Right renal pelvis (tissue), 4 donors: ENCODE results near the gene CALY. TPM values are rescaled to one million over a fixed set of nuclear protein-coding genes. Genes with fewer than 3 reads are reported as not detected.

Experiments
- DNase-seq, 4 donors: peaks; one replicate each; pipeline ENCODE4 v3.0.0-alpha.2; 2013; ENCODE audit warnings: low read depth in 4 of 4, low spot score in 3 of 4, missing footprints in 1 of 4
- polyA plus RNA-seq, 4 donors: library from polyadenylated mRNA; unstranded; fragments of 120-200 nt; gene quantifications; one replicate each; pipeline ENCODE4 v1.2.1, GENCODE V29; 2013; ENCODE audit not compliant: insufficient read length in 4 of 4

CALY gene
- polyA plus RNA-seq, 4 donors = 0.19 to 0.38 (median 0.21) TPM; not detected in 1

DNA sequence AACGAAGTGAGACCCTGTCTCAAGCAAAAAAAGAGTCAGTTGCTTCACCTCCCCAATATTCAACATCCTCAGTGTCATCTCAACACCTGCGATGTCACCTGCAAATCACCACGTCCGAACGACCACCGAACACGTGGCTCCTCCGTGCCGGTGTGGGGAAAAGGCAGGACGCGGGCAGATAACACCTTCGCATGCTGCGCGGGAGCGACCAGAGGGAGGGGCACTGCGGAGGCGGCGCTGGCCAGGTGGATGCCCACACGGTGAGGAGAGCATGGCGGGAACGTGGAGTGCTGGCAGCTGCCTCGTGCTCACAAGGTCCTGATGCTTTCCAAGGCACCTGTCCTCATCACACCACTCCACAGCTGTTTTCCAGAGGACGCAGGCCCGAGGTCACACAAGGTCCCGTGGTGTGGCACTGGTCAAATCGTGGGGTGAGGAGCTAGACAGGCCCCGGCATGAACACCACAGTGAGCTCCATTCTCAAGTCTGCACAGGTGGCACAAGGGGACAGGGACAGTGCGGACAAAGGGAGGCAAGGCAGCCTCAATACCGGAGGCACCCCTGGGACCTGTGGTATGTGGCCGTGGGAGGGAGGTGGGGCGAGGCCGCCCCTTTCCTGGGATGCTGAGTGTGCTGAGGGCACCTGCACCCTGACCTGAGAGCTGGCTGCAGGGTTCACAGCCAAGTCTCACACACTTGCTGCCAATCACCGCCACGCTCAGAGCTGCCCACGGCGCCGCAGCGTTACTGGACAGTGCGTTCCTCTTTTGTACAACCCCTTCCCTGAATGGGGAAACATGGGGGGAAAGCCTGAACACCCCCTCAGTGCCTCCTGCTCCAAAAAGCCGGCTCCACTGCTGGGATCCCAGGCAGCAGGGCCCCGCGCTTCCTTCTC is 41.0 kb downstream of the CALY start:
- DNase-seq = no peak

GRCh38 chr10:133294189-133294588 is 42.5 kb downstream of the CALY start:
- DNase-seq = no peak

- no peak for DNase-seq
These were observed 42.9 kb downstream of the CALY start for GRCh38 chr10:133293810-133294119.

GRCh38 chr10:133292919-133293809 is 43.5 kb downstream of the CALY start:
- no peak for DNase-seq

DNA sequence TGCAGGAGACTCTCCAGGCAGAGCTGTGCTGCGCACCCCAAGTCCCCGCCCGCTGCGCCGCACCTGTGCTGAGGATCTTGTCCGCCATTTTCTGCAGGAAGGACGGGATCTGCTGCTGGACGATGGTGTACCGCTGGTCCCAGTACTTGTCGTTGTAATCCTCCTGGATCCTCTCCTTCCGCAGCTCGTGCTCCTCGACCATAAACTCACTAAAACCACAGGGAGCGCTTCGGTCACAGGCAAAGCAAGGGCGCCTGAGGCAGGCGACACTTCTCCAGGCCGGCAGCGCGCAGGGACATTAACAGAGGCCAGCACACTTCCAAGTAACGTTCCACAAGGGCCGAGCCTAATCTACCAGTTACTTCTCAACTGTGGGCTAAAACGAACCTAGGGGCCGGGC is 46.9 kb downstream of the CALY start:
- DNase-seq = no peak

- DNase-seq = no peak
These were observed 48.7 kb downstream of the CALY start for GRCh38 chr10:133287832-133288500.

DNA sequence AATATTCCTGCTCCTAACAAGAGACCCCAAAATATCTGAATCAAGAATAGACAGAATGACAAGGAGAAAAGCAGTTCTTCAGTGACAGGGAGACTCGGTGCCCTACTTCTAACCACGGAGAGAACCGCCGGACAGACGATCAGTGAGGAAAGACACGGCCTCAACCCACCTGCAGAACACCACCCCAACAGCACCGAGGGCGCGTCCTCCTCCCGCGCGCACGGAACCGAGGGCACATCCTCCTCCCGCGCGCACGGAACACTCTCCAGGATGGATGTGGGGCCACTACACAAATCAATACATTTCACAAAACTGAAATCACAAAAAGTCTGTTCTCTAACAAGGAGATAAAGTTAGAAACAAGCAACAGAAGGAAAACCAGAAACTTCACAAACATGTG is 50.3 kb downstream of the CALY start:
- no peak for DNase-seq

DNA sequence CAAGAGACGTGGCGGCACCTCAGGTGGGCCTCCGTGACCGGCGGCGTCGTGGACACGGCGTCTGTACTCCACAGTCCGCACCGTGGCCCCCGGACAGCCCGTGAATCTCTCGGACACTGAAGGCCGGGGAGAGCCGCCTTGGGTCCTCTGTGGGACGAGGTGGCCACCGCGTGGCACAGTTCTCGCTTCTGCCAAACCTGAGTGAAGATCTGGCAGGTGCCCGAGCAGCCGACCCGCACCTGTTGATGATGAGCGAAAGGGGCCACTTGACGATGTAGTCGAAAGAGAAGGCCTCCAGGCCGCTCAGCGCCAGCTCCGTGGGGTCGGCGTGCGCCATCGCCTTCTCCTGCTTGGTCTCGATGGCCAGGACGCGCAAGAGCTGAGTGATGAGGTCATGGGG is 51.5 kb downstream of the CALY start:
- DNase-seq = no peak

- DNase-seq = no peak
These were observed 52.8 kb downstream of the CALY start for GRCh38 chr10:133283931-133284330.

DNA sequence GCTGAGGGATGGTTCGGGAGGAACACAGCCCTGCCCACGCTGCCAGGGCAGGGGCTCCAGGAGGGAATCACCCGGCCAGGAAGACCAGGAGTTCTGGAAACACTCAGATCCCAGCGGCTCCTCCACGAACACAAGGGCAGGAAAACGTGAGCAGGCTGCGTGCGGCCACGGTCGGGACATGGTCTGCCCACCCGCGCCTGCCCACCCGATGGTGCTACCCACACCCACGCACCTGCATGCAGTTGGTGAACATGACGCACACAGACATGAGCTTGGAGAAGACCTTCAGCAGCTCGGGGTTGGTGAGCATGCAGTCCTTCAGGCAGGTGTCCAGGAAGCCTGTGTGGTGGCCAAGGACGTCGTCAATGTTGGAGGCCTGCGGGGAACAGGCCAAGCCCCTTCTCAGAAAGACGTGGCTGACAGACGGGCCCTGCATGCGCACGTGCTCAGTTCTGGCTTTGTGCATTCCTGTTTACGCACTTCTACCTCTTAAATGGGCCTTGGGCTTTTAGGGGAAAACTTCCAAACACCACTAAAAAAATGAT is 53.8 kb downstream of the CALY start:
- DNase-seq = no peak

GRCh38 chr10:133281628-133282372 is 54.9 kb downstream of the CALY start:
- no peak for DNase-seq

DNA sequence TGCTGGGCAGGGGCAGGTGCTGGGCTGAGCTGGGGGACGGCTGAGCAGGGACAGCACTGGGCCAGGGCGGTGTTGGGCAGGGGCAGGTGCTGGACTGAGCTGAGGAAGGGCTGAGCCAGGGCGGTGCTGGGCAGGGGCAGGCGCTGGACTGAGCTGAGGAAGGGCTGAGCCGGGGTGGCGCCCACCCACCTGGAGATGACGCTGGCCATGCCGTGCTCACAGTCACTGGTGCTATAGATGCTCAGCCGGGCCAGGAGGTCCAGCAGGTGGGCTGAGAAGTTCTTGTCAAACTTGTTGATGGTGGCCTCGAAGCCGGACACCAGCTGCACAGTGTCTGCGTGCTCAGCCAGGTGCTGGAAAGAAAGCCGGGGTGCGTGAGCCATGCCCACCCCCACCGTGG is 55.6 kb downstream of the CALY start:
- DNase-seq = no peak

DNA sequence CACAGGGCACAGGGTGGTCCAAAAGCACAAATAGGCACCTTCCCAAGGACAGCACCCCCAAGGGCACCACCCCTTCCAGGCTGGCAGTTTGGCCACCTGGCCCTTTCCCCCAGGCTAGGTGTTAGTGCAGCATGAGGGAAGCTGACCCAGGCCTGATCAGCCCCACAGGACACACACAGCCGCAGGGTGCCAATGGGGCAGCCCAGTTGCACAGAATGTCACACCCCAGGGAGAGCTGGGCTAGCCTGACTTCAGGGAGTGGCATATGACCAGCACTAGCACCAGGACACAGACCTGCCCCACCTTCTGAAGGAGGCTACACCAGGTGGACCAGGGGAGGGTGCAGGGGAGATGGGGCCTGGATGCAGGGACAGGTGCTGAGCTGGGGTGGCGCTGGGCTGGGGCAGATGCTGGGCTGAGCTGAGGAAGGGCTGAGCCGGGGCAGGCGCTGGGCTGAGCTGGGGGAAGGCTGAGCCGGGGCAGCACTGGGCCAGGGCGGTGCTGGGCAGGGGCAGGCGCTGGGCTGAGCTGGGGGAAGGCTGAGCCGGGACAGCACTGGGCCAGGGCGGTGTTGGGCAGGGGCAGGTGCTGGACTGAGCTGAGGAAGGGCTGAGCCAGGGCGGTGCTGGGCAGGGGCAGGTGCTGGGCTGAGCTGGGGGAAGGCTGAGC is 56.2 kb downstream of the CALY start:
- no peak for DNase-seq

GRCh38 chr10:133279326-133280226 is 57.1 kb downstream of the CALY start:
- no peak for DNase-seq

DNA sequence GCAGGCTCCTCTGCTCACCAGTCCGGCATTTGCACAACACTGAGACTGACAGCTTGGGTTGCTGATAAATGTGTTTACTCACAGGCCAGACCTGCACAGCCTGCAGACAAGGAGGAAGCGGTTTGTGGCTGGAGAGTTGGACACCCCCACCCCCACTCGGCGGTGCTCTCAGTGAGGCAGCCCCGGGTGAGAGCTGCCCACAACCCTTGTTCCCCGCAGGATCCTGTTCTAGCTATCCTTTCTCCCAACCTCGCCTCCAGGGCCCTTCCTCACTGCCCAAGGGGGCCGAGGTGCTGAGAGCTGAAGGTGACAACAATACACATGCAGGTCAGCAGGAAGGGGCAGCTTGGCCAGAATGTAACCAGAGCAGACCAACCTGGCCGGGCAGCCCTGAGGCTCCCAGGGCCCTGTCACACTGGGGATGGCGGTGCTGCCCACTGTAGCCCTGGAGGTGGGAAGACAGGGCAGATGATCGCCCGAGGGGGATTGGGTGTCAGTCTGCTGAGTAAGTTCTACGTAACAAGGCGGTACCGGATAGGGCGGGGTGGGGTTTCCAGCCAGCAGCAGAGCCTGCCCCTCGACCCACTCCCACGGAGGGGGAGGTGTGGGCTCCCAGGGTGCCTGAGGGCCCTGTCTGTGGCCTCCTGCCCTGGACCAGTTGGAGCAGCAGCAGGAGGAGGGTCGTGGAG is 58.0 kb downstream of the CALY start:
- DNase-seq = no peak

GRCh38 chr10:133277993-133278576 is 58.6 kb downstream of the CALY start:
- DNase-seq = no peak

DNA sequence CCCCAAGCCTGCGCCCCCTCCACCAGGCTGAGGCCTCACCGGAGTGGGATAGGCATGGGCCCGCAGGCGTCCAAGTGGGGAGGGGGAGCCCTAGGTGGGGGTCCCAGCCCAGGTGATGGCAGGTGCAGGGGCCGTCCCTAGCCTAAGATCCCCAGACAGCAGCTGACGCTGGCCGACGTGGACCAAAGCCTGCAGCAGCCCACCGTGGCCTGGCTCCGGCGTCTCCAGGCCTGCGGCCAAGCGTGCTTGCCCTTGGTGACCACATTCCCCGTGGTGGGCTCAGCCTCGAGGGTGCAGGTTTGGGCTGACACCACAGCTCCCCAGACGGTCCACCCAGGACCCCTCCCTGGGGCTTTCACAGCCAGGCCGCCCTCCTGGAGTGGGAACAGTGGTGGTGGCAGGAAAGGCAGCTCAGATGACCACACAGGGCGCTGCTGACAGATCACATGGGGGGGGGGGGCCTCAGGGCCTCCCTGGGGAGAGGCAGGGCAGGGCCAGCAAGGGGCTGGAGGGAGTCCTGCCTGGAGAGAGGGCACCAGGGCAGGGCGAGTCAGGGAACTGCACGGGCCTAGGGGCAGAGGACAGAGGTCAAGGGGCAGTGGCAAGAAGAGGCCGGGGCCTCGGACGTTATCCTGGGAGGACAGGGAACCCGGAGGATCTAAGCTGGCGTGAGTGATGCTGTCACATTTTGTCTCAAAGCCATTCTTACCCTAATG is 59.3 kb downstream of the CALY start:
- no peak for DNase-seq
